ENCODE results near the gene CERK. TPM values are rescaled to one million over a fixed set of nuclear protein-coding genes. Genes with fewer than 3 reads are reported as not detected.

The CERK gene
- total RNA-seq, 4 donors from 2014 or later: 37.3 to 51.1 (median 48.0) TPM

DNA sequence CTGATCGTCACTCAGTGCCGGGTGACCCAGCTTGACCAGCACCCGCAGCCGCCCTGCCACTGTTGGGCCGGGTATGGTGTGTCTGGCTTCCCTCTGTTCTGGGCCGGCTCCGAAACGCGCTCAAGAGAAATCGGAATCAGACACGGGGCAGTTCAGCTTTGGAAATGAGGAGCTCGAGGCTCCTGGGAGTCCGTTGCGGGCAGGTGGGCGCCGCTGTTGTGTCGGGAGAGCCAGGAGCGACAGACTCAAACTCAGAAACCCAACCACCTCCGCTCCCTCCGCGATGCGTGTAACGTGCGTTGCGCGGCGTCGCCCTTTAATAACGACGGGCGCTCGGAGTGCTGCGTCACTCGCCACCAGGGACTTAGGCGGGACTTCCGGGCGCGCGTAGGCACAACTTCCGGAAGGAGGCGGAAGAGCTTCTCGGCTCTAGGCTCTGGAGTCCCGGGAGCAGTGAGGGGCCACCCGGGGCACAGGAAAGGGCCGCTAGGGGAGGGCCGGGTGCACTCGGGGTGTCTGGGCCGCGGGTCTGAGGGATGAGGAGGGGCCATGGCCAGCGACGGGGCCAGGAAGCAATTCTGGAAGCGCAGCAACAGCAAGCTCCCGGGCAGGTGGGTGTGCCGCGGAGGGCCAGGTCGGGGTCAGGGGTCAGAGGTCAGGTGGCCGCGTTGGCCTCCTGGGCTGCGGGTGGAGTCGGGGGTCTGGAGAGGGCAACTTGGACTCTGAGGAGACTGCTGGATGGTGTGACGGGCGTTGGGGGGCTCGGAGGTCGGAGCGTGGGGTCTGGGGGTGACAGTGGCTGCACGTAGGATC lies 24.4 kb upstream of the CERK start, which contains the start of gene TBC1D22A:
Gene TBC1D22A (plus strand): TSS at position 413 of the 813 bp plus-strand sequence. CDS start 137 bp downstream, at position 550.
- Histone ChIP-seq H3K4me1 (peaks cover 29 to 63% (median 55%) of the 10 kb centered on the region in 4 donors), H3K27ac (replicated peaks in 1 of 4) (peak within 1 kb of the TSS; percentile 91 to 99 (median 94)), H3K9me3 (no peaks in the 10 kb centered on the region), H3K4me3 (peak within 1 kb of the TSS; percentile 82 to 95 (median 87)), H3K27me3 (no peaks in the 10 kb centered on the region), H3K36me3 (peaks cover 0 to 3% (median 0%) of the 10 kb centered on the region in 4 donors)
- TF ChIP-seq POLR2A (IDR thresholded peaks at IDR 0.05; ENCODE audit: low read depth): peak; percentile 92
- TF ChIP-seq, protein P1, sequence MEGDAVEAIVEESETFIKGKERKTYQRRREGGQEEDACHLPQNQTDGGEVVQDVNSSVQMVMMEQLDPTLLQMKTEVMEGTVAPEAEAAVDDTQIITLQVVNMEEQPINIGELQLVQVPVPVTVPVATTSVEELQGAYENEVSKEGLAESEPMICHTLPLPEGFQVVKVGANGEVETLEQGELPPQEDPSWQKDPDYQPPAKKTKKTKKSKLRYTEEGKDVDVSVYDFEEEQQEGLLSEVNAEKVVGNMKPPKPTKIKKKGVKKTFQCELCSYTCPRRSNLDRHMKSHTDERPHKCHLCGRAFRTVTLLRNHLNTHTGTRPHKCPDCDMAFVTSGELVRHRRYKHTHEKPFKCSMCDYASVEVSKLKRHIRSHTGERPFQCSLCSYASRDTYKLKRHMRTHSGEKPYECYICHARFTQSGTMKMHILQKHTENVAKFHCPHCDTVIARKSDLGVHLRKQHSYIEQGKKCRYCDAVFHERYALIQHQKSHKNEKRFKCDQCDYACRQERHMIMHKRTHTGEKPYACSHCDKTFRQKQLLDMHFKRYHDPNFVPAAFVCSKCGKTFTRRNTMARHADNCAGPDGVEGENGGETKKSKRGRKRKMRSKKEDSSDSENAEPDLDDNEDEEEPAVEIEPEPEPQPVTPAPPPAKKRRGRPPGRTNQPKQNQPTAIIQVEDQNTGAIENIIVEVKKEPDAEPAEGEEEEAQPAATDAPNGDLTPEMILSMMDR (IDR thresholded peaks at IDR 0.05): peak in 1 of 3 experiments; percentile 21
- TF ChIP-seq POLR2AphosphoS5 (IDR thresholded peaks at IDR 0.05): peak; percentile 100
- no peak for TF ChIP-seq EP300 (IDR thresholded peaks at IDR 0.05)
- intact Hi-C loops (cut with DNase I): no loop called here
- peak; percentile 97 for DNase-seq (ENCODE audit: extremely low spot score)
- WGBS: 0% methylated on average over 26 of the region's 66 CpGs

DNA sequence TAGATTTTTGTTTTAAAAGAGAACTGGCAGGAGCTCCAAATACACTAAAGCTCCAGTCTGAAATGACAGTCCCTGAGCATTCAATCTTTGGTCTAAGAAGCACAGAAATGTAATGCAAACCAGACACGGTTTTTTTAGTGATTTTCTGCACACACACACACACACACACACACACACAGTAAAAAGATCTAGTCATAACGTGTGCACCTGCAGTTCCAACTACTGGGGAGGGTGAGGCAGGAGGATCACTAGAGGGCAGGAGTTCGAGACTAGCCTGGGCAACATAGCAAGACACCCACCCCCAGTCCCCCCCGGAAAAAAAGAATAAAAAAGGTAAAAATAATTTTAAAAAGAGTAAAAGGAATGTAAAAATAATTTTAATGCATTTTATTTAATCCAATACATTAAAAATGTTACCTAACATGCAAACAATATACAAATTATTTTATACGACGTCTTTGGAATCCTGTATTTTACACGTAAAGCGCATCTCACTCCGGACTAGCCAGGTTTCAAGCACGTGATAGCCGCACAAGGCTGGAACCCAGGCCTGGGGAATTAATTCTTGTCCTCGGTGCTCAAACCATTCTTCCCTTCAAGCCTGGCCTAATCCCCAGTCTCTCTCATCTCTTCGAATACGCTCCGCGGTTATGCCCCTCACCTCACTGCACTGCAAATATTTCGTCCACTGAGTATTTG lies 23.6 kb upstream of the CERK start:
- 9% methylated on average over 17 of the region's 17 CpGs for WGBS
- H3K27ac ChIP-seq (replicated peaks in 1 of 4): peak overlapping the region; percentile 91 to 99 (median 94)
- H3K4me3 ChIP-seq: peak overlapping the region; percentile 82 to 95 (median 87)
- no peaks in the 10 kb centered on the region for H3K9me3 ChIP-seq
- no peak for DNase-seq (ENCODE audit: extremely low spot score)
- TF ChIP-seq POLR2AphosphoS5 (IDR thresholded peaks at IDR 0.05): no peak
- TF ChIP-seq, protein P1 (IDR thresholded peaks at IDR 0.05): no peak
- TF ChIP-seq EP300 (IDR thresholded peaks at IDR 0.05): no peak
- no peak for TF ChIP-seq POLR2A (IDR thresholded peaks at IDR 0.05; ENCODE audit: low read depth)
- no peaks in the 10 kb centered on the region for H3K27me3 ChIP-seq
- intact Hi-C loops (cut with DNase I): no loop called here
- peaks cover 0 to 3% (median 0%) of the 10 kb centered on the region in 4 donors for H3K36me3 ChIP-seq
- H3K4me1 ChIP-seq: peaks cover 22 to 56% (median 48%) of the 10 kb centered on the region in 4 donors

DNA sequence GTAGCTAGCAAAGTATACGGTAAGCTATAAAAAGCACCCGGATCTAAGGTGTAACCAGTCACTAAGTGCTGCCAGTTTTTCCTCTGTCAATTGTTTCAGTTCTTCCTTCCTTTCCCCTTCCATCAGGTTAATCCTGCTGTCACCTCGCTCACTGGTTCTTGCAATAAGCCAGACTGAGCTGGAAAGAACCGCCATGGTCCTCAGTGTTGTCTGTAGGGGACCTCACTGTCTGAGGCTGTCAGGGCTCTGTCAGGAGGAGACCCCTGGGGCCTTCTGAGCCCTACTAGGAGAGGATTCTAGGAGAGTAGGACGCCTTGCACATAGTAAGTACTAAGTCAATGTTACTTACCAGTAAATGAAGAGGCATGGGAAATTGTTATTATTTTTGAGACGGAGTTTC lies 23.0 kb upstream of the CERK start:
- peaks cover 0 to 3% (median 0%) of the 10 kb centered on the region in 4 donors for H3K36me3 ChIP-seq
- H3K4me3 ChIP-seq: no peak overlapping the region
- TF ChIP-seq, protein P1 (IDR thresholded peaks at IDR 0.05): no peak
- H3K27ac ChIP-seq (replicated peaks in 1 of 4): no peak overlapping the region
- peaks cover 21 to 49% (median 41%) of the 10 kb centered on the region in 4 donors for H3K4me1 ChIP-seq
- intact Hi-C loops (cut with DNase I): no loop called here
- WGBS: 80% methylated on average over 6 of the region's 6 CpGs
- H3K27me3 ChIP-seq: no peaks in the 10 kb centered on the region
- DNase-seq (ENCODE audit: extremely low spot score): no peak
- H3K9me3 ChIP-seq: peaks cover 0 to 3% (median 1%) of the 10 kb centered on the region in 4 donors

DNA sequence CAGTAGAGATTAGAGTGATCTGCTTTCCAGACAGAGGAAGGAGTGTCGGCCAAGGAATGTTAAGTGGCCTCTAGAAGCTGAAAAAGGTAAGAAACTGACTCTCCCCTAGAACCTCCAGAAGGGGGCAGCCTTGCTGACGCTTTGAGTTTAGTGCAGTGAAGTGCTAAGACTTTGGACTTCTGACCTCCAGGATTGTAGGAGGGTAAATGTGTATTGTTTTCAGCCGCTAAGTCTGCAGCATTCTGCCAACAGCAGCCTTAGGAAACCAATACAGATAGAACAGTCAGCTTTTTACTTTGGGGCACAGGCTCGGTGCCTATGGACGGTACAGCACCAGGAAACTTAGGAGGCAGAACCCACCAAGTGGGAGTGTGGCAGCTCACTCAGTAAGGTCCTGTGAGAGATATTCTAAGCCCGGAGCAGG lies 20.8 kb upstream of the CERK start:
- Histone ChIP-seq H3K4me1 (peaks cover 28 to 47% (median 44%) of the 10 kb centered on the region in 4 donors), H3K4me3 (no peak overlapping the region), H3K27ac (replicated peaks in 1 of 4) (no peak overlapping the region), H3K9me3 (peaks cover 0 to 7% (median 1%) of the 10 kb centered on the region in 4 donors), H3K27me3 (no peaks in the 10 kb centered on the region), H3K36me3 (no peaks in the 10 kb centered on the region)
- WGBS: 46% methylated on average over 6 of the region's 6 CpGs
- no peak for TF ChIP-seq POLR2A (IDR thresholded peaks at IDR 0.05; ENCODE audit: low read depth)
- TF ChIP-seq, protein P1 (IDR thresholded peaks at IDR 0.05): peak; percentile 36 to 63 (median 43)
- no peak for DNase-seq (ENCODE audit: extremely low spot score)
- intact Hi-C loops (cut with DNase I): no loop called here

Measured in esophagus muscularis mucosa (tissue), 4 donors.